Measurements from ENCODE around the gene TBC1D22A. TPM values are rescaled to one million over a fixed set of nuclear protein-coding genes. Genes with fewer than 3 reads are reported as not detected.
A peak's percentile ranks its signal among the peaks of the same experiment; 100 is the strongest.
"Not testable (repeated sequence)": the region's sequence is repeated elsewhere in the genome, so short reads cannot be mapped to it uniquely, and the experiment has no call there.

The TBC1D22A gene
- total and polyA plus RNA-seq, 2 experiments from 2014 or later, result 16.6 to 18.5 TPM

- TF ChIP-seq CTCF (IDR thresholded peaks at IDR 0.05; ENCODE audit: low read depth, low read length), result no peak
- Histone ChIP-seq H3K27me3 (no peaks in the 10 kb centered on the region), H3K9me3 (ENCODE audit: low read depth) (no peaks in the 10 kb centered on the region), H3K27ac (peak overlapping the region; percentile 69), H3K4me1 (ENCODE audit: low read depth) (peaks cover 18% of the 10 kb centered on the region), H3K4me3 (no peak overlapping the region), H3K36me3 (no peaks in the 10 kb centered on the region)
- no peak for DNase-seq (ENCODE audit: low read depth in 1 of 2, low spot score in 1 of 2)
Measured at GRCh38 chr22:46730568-46731245, 31.7 kb upstream of the TBC1D22A start.

GRCh38 chr22:46731246-46732040 is 31.0 kb upstream of the TBC1D22A start:
- Histone ChIP-seq H3K36me3 (no peaks in the 10 kb centered on the region), H3K27me3 (no peaks in the 10 kb centered on the region), H3K4me3 (no peak overlapping the region), H3K4me1 (ENCODE audit: low read depth) (peaks cover 24% of the 10 kb centered on the region), H3K9me3 (ENCODE audit: low read depth) (no peaks in the 10 kb centered on the region), H3K27ac (peak overlapping the region; percentile 69)
- no peak for TF ChIP-seq CTCF (IDR thresholded peaks at IDR 0.05; ENCODE audit: low read depth, low read length)
- peak in 1 of 2 donors; percentile 42 for DNase-seq (ENCODE audit: low read depth in 1 of 2, low spot score in 1 of 2)

GRCh38 chr22:46732041-46732379 is 30.4 kb upstream of the TBC1D22A start:
- TF ChIP-seq CTCF (IDR thresholded peaks at IDR 0.05; ENCODE audit: low read depth, low read length), result no peak
- H3K36me3 ChIP-seq, result no peaks in the 10 kb centered on the region
- DNase-seq (ENCODE audit: low read depth in 1 of 2, low spot score in 1 of 2), result no peak
- no peaks in the 10 kb centered on the region for H3K9me3 ChIP-seq (ENCODE audit: low read depth)
- H3K27me3 ChIP-seq, result no peaks in the 10 kb centered on the region
- peaks cover 30% of the 10 kb centered on the region for H3K4me1 ChIP-seq (ENCODE audit: low read depth)
- no peak overlapping the region for H3K4me3 ChIP-seq
- H3K27ac ChIP-seq, result peak overlapping the region; percentile 69

- no peak overlapping the region for H3K27ac ChIP-seq
- H3K36me3 ChIP-seq, result no peaks in the 10 kb centered on the region
- TF ChIP-seq CTCF (IDR thresholded peaks at IDR 0.05; ENCODE audit: low read depth, low read length), result no peak
- H3K9me3 ChIP-seq (ENCODE audit: low read depth), result no peaks in the 10 kb centered on the region
- no peak overlapping the region for H3K4me3 ChIP-seq
- H3K4me1 ChIP-seq (ENCODE audit: low read depth), result peaks cover 32% of the 10 kb centered on the region
- H3K27me3 ChIP-seq, result no peaks in the 10 kb centered on the region
- no peak for DNase-seq (ENCODE audit: low read depth in 1 of 2, low spot score in 1 of 2)
Measured at GRCh38 chr22:46732513-46732912, 29.9 kb upstream of the TBC1D22A start.

- not testable (repeated sequence) for H3K27ac ChIP-seq; H3K9me3 ChIP-seq (ENCODE audit: low read depth); DNase-seq (ENCODE audit: low read depth in 1 of 2, low spot score in 1 of 2); H3K27me3 ChIP-seq; H3K4me3 ChIP-seq; H3K36me3 ChIP-seq
- peaks cover 30% of the 10 kb centered on the region for H3K4me1 ChIP-seq (ENCODE audit: low read depth)
Measured at GRCh38 chr22:46734213-46734722, 28.2 kb upstream of the TBC1D22A start.

Data from cardiac muscle cell (in vitro differentiated cells and primary cell).